Activated CD8-positive, alpha-beta memory T cell treated with anti-CD3 and anti-CD28 coated beads for 24 hours (primary cell): Measurements from ENCODE around the gene ARVCF.
"Not testable (repeated sequence)": the region's sequence is repeated elsewhere in the genome, so short reads cannot be mapped to it uniquely, and the experiment has no call there.

Experiments
- DNase-seq: peaks from one replicate; pipeline ENCODE4 v3.0.0-alpha.2; 2020

The ARVCF gene

DNA sequence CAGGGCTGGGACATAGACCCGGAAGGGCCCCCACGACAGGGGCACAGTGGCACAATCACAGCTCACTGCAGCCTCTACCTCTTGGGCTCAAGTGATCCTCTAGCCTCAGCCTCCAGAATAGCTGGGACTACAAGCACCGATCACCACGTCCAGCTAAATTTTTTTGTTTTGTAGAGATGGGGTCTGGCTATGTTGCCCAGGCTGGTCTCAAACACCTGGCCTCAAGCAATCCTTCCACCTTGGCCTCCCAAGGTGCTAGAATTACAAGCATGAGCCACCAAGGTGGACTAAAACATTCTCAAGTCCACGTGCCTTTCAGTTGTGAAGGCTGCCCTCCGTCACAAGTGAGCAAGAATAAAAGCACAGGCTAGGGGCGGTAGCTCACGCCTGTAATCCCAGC lies 85.1 kb downstream of the ARVCF start:
- no peak for DNase-seq

DNA sequence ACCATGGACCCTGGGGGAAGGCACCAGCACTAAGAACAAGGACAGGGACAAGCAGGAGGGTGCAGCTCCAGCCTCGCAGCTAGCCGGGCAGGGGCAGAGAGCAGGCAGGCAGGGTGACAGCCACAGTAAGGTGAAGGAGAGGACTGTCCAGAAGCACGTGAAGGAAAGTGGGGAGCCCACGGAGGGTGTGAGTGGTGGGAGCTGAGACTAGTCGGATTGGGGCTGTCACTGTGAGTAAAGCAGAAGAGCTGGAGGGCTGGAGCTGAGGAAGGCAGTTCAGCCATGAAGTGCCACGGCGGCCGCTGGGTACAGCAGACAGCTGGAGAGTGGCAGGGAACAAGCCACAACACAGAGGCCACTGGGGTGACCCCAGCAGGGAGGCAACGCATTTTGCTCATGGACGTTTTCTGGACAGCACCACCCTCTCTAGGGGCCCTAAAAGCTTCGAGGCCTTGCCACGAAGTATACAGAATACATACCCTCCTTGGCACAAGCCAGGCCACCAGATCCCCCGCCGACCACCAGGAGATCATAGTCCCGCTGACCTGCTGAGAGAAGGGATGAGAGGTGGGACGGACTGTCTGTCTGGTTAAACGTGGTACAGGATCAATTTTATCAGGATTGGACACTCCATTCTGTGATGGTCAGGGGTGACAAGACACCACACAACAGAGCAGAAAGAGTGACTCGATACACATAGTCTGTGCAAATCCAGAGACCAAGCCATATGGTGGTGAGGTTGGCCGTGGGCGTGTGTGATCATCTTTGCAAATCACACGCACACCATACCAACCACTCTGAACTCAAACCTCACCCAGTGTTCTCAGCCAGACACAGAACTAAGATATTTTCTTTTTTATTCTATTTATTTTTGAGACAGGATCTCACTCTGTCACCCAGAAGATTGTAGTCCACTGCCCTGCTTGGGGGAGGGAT lies 85.8 kb downstream of the ARVCF start:
- DNase-seq, result no peak

DNA sequence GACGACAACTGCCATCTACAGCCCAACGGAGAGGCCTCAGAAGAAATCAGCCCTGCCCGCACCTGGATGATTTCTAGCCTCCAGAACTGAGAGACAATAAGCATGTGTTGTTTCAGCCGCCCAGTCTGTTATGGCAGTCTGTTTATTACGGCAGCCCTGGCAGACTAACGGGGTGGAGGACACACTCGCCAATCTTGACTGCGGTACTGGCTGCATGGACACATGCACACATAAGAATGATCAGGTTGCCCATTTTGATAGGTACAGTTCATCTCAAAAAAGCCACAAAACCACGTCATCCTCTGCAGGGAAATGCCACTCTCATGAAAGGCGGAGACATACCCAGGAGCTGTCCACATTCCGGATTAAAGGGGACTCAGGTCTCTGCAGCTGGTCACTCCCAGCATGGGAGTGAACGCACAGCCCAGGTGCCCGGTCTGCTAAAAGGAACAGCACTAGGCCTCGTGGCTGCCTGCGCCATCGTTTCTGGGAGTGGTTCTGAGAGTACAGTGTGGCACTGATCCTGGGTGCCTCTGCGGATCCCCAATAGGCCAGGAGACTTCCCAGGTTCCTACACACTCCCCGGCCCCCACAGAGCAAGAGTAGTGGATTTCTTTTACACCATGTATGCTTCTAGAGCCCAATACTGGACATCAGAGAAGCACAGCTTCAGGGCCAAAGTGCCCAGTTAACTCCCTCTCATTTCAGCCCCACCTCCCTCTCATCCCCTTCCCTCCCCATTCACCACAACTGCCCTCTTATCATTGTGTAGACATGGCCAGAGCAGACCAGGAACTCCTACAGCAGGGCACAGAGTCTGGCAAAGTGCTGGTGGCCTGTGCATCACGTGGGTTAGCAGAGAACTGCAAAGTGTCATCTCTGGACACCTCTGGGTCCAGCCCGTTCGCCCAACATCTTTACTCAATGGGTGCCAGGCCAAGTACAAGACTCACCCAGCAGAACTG lies 86.8 kb downstream of the ARVCF start:
- no peak for DNase-seq

DNA sequence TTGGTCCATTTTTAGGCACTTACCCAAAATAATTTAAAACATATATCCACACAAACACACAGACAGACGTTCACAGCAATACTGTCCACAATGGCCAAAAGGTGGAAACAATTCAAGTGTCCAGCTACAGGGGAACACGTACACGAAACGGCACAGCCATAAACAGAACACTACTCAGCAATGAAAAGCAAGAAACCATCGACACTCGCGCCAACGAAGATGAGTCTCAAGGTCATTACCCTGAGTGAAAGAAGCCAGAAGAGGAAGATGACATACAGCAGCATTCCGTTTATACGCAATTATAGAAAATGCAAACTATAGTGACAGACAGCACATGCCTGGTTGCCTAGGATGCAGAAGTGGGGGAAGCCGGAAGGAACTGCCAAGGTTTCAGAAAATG lies 88.4 kb downstream of the ARVCF start:
- no peak for DNase-seq

DNA sequence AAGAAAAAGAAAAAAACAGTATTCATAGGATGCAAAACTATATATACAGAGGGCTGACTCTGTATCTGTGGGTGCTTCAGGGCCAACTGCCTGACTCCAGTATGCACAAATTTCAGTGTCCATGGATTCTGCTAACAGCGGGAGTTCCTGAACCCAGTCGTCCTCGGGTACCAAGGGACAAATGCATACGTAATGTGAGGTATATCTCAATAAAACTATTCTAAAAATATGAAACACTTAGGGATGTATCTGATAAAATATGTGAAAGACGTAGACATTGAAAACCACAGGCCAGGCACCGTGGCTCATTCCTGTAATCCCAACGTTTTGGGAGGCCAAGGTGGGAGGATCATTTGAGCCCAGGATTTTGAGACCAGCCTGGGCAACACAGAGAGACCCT lies 88.9 kb downstream of the ARVCF start:
- no peak for DNase-seq

DNA sequence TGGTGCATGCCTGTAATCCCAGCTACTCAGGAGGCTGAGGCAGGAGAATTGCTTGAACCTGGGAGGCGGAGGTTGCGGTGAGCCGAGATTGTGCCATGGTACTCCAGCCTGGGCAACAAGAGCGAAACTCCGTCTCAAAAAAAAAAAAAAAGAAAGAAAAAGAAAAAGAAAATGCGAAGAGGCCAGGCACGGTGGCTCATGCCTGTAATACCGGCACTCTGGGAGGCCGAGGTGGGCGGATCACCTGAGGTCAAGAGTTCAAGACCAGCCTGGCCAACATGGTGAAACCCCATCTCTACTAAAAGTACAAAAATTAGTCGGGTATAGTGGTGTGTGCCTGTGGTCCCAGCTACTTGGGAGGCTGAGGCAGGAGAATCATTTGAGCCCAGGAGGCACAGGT lies 90.6 kb downstream of the ARVCF start:
- not testable (repeated sequence) for DNase-seq

DNA sequence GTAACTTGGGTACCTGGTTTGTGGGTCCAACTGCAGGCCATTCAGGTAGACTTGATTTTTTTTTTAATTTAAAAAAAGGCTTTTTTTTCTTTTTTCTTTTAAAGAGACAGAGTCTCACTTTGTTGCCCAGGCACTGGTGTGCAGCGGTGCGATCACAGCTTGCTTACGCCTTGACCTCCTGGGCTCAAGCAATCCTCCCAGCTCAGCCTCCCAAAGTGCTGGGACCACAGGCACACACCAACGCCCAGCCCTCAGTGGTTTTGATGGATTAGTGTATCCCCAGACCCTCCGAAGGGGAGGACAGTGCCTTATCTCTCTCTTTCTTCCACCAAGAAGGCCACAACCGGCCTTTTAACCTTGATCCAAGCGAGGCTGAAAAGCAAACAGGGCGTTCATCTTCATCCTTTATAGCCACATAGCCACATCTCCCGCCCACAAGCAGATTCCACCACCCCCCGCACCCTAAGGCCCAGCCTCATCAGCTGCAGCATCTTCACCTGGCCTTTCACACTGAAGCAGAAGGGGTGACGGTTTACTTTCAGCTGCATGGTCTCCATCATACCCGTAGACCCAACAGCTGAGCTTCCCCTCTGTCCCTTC lies 92.6 kb downstream of the ARVCF start:
- no peak for DNase-seq

DNA sequence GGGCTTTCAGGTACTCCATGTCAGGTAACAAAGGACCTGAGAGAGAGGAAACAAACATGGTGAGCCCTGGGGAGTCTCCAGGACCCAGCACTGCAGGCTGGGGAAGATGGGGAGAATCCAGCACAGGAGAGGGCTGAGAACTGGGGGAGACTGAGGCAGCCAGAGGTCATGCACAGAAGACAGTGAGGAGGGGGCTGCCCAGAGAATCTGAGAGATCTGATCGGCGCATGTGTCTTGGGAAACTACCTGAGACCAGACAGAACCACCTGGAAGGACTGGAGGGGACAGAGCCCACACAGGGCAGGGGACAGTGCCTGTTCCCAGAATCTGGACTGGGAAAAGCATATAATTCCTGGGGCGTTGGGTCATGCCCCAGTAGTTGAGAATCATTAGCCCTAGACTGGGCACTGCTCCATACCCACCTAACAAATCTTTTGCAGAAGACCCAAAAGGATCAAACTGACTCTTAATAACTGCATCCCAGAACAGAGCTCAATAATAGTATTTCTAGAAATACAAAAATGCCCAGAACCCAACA lies 95.0 kb downstream of the ARVCF start:
- no peak for DNase-seq
